ENCODE results near the gene PDE4B.

DNA sequence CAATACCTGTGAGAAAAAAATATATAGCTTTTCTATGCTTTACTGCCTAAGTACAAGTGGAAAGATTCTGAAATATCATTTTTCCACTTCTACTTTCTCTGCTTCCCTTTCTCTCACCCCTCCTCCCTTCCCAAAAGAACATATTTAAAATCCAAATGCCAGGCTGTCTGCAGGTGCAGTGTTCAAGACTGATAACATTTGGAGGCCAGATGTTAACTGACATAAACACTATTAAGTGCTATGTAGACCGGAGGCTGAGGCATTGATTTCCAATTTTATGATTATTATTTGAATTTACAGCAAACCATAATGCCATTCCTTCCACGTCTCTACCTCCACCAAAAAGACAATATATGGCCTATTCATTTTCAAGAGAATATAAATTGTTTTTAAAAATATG, 444.3 kb downstream of the PDE4B start:
- TF ChIP-seq, protein P1, sequence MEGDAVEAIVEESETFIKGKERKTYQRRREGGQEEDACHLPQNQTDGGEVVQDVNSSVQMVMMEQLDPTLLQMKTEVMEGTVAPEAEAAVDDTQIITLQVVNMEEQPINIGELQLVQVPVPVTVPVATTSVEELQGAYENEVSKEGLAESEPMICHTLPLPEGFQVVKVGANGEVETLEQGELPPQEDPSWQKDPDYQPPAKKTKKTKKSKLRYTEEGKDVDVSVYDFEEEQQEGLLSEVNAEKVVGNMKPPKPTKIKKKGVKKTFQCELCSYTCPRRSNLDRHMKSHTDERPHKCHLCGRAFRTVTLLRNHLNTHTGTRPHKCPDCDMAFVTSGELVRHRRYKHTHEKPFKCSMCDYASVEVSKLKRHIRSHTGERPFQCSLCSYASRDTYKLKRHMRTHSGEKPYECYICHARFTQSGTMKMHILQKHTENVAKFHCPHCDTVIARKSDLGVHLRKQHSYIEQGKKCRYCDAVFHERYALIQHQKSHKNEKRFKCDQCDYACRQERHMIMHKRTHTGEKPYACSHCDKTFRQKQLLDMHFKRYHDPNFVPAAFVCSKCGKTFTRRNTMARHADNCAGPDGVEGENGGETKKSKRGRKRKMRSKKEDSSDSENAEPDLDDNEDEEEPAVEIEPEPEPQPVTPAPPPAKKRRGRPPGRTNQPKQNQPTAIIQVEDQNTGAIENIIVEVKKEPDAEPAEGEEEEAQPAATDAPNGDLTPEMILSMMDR (IDR thresholded peaks at IDR 0.05) = no peak
- TF ChIP-seq POLR2A (IDR thresholded peaks at IDR 0.05) = no peak
- no peak for TF ChIP-seq EP300 (IDR thresholded peaks at IDR 0.05)
